ENCODE data around the gene FAM131A.
A peak's percentile ranks its signal among the peaks of the same experiment; 100 is the strongest.

The FAM131A gene

GRCh38 chr3:184320104-184320445, 17.3 kb upstream of the FAM131A start:
- Histone ChIP-seq H3K36me3 (ENCODE audit: insufficient read depth, low read length) (peaks cover 66% of the 10 kb centered on the region), H3K9me3 (ENCODE audit: low read length) (no peaks in the 10 kb centered on the region), H3K27me3 (ENCODE audit: control insufficient read depth in 1 of 2, insufficient read depth in 2 of 2, low read length in 2 of 2) (no peaks in the 10 kb centered on the region), H3K4me3 (ENCODE audit: low read depth in 1 of 2, low read length in 2 of 2) (peak overlapping the region in 1 of 2 donors; percentile 25), H3K4me1 (ENCODE audit: insufficient read depth, low read length) (peaks cover 54% of the 10 kb centered on the region), H3K9ac (ENCODE audit: low read length) (peak overlapping the region; percentile 65), H3K27ac (ENCODE audit: low read depth, low read length) (peak overlapping the region; percentile 94)

GRCh38 chr3:184321666-184322065, 15.7 kb upstream of the FAM131A start:
- Histone ChIP-seq H3K36me3 (ENCODE audit: insufficient read depth, low read length) (peaks cover 77% of the 10 kb centered on the region), H3K27ac (ENCODE audit: low read depth, low read length) (no peak overlapping the region)

DNA sequence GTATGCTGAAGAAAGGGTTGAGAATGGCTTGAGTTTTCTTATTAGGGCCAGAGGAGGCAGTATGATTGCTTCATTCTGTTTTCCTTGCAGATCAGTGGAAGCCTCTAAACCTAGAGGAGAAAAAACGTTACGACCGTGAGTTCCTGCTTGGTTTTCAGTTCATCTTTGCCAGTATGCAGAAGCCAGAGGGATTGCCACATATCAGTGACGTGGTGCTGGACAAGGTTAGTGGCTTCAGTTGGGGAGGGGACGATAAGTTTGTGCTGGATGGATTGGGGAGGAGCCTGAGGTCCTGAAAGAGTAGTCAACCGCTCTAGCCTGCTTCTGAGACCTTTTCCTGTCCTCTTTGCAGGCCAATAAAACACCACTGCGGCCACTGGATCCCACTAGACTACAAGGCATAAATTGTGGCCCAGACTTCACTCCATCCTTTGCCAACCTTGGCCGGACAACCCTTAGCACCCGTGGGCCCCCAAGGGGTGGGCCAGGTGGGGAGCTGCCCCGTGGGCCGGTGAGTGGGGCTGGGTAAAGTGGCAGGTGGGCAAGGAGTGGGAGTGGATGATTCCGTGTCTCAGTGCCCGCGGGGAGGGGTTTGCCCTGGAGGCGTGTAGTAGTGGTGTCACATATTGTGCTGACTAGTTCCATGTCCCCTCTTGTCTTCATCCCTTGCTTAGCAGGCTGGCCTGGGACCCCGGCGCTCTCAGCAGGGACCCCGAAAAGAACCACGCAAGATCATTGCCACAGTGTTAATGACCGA, 14.5 kb upstream of the FAM131A start:
- H3K4me3 ChIP-seq (ENCODE audit: low read depth in 1 of 2, low read length in 2 of 2), result no peak overlapping the region
- H3K36me3 ChIP-seq (ENCODE audit: insufficient read depth, low read length), result peaks cover 78% of the 10 kb centered on the region
- no peak overlapping the region for H3K27ac ChIP-seq (ENCODE audit: low read depth, low read length)
- H3K9me3 ChIP-seq (ENCODE audit: low read length), result no peaks in the 10 kb centered on the region
- H3K27me3 ChIP-seq (ENCODE audit: control insufficient read depth in 1 of 2, insufficient read depth in 2 of 2, low read length in 2 of 2), result no peaks in the 10 kb centered on the region
- H3K4me1 ChIP-seq (ENCODE audit: insufficient read depth, low read length), result peaks cover 33% of the 10 kb centered on the region
- H3K9ac ChIP-seq (ENCODE audit: low read length), result no peak overlapping the region

More at GRCh38 chr3:184321666-184322065, 15.7 kb upstream of the FAM131A start:
- no peaks in the 10 kb centered on the region for H3K27me3 ChIP-seq (ENCODE audit: control insufficient read depth in 1 of 2, insufficient read depth in 2 of 2, low read length in 2 of 2)
- H3K4me3 ChIP-seq (ENCODE audit: low read depth in 1 of 2, low read length in 2 of 2), result no peak overlapping the region
- H3K9me3 ChIP-seq (ENCODE audit: low read length), result no peaks in the 10 kb centered on the region
- peaks cover 46% of the 10 kb centered on the region for H3K4me1 ChIP-seq (ENCODE audit: insufficient read depth, low read length)
- H3K9ac ChIP-seq (ENCODE audit: low read length), result no peak overlapping the region

- H3K4me1 ChIP-seq (ENCODE audit: insufficient read depth, low read length), result peaks cover 26% of the 10 kb centered on the region
- no peaks in the 10 kb centered on the region for H3K27me3 ChIP-seq (ENCODE audit: control insufficient read depth in 1 of 2, insufficient read depth in 2 of 2, low read length in 2 of 2)
- no peak overlapping the region for H3K27ac ChIP-seq (ENCODE audit: low read depth, low read length)
- no peak overlapping the region for H3K4me3 ChIP-seq (ENCODE audit: low read depth in 1 of 2, low read length in 2 of 2)
- no peaks in the 10 kb centered on the region for H3K9me3 ChIP-seq (ENCODE audit: low read length)
- H3K9ac ChIP-seq (ENCODE audit: low read length), result no peak overlapping the region
- H3K36me3 ChIP-seq (ENCODE audit: insufficient read depth, low read length), result peaks cover 84% of the 10 kb centered on the region
Measured at GRCh38 chr3:184323696-184324095, 13.7 kb upstream of the FAM131A start.

- peaks cover 100% of the 10 kb centered on the region for H3K36me3 ChIP-seq (ENCODE audit: insufficient read depth, low read length)
- H3K27me3 ChIP-seq (ENCODE audit: control insufficient read depth in 1 of 2, insufficient read depth in 2 of 2, low read length in 2 of 2), result no peaks in the 10 kb centered on the region
- H3K4me3 ChIP-seq (ENCODE audit: low read depth in 1 of 2, low read length in 2 of 2), result no peak overlapping the region
- no peaks in the 10 kb centered on the region for H3K9me3 ChIP-seq (ENCODE audit: low read length)
- no peak overlapping the region for H3K9ac ChIP-seq (ENCODE audit: low read length)
- H3K4me1 ChIP-seq (ENCODE audit: insufficient read depth, low read length), result peaks cover 13% of the 10 kb centered on the region
- no peak overlapping the region for H3K27ac ChIP-seq (ENCODE audit: low read depth, low read length)
Measured at GRCh38 chr3:184325269-184325668, 12.1 kb upstream of the FAM131A start.

GRCh38 chr3:184325715-184326369, 11.6 kb upstream of the FAM131A start:
- no peak overlapping the region for H3K4me3 ChIP-seq (ENCODE audit: low read depth in 1 of 2, low read length in 2 of 2)
- H3K36me3 ChIP-seq (ENCODE audit: insufficient read depth, low read length), result peaks cover 98% of the 10 kb centered on the region
- H3K9ac ChIP-seq (ENCODE audit: low read length), result no peak overlapping the region
- no peaks in the 10 kb centered on the region for H3K9me3 ChIP-seq (ENCODE audit: low read length)
- no peak overlapping the region for H3K27ac ChIP-seq (ENCODE audit: low read depth, low read length)
- no peaks in the 10 kb centered on the region for H3K27me3 ChIP-seq (ENCODE audit: control insufficient read depth in 1 of 2, insufficient read depth in 2 of 2, low read length in 2 of 2)
- H3K4me1 ChIP-seq (ENCODE audit: insufficient read depth, low read length), result peaks cover 7% of the 10 kb centered on the region

DNA sequence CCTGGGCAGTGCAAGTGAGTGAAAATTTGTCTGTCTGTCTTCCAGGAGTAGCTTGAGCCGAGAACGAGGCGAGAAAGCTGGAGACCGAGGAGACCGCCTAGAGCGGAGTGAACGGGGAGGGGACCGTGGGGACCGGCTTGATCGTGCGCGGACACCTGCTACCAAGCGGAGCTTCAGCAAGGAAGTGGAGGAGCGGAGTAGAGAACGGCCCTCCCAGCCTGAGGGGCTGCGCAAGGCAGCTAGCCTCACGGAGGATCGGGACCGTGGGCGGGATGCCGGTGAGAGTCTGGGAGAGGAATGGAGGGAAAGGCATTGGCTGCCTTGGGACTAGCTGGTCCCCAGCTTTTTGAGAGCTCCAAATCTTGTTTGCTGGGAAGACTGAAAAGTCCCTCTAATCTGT, 10.2 kb upstream of the FAM131A start:
- Histone ChIP-seq H3K27me3 (ENCODE audit: control insufficient read depth in 1 of 2, insufficient read depth in 2 of 2, low read length in 2 of 2) (no peaks in the 10 kb centered on the region), H3K4me1 (ENCODE audit: insufficient read depth, low read length) (no peaks in the 10 kb centered on the region), H3K9me3 (ENCODE audit: low read length) (no peaks in the 10 kb centered on the region), H3K4me3 (ENCODE audit: low read depth in 1 of 2, low read length in 2 of 2) (no peak overlapping the region), H3K36me3 (ENCODE audit: insufficient read depth, low read length) (peaks cover 98% of the 10 kb centered on the region), H3K27ac (ENCODE audit: low read depth, low read length) (no peak overlapping the region), H3K9ac (ENCODE audit: low read length) (no peak overlapping the region)

DNA sequence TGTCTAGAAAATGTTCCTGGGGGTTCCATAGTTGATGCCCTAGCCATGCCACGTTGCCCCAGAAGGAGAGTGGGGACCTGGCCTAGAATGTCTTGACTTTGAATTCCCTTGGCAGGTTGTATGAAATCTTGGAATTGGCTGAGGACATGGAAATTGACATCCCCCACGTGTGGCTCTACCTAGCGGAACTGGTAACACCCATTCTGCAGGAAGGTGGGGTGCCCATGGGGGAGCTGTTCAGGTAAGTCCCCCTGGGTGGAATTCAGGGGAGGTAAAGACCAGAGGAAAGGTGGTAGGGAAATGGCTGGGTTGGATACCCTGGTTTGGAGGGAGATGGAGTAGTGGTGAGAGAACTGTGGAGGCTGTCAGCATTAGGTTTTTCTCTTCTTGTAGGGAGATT, 8.9 kb upstream of the FAM131A start:
- H3K9ac ChIP-seq (ENCODE audit: low read length), result no peak overlapping the region
- H3K4me3 ChIP-seq (ENCODE audit: low read depth in 1 of 2, low read length in 2 of 2), result no peak overlapping the region
- no peaks in the 10 kb centered on the region for H3K27me3 ChIP-seq (ENCODE audit: control insufficient read depth in 1 of 2, insufficient read depth in 2 of 2, low read length in 2 of 2)
- H3K4me1 ChIP-seq (ENCODE audit: insufficient read depth, low read length), result no peaks in the 10 kb centered on the region
- H3K27ac ChIP-seq (ENCODE audit: low read depth, low read length), result no peak overlapping the region
- no peaks in the 10 kb centered on the region for H3K9me3 ChIP-seq (ENCODE audit: low read length)
- peaks cover 98% of the 10 kb centered on the region for H3K36me3 ChIP-seq (ENCODE audit: insufficient read depth, low read length)

DNA sequence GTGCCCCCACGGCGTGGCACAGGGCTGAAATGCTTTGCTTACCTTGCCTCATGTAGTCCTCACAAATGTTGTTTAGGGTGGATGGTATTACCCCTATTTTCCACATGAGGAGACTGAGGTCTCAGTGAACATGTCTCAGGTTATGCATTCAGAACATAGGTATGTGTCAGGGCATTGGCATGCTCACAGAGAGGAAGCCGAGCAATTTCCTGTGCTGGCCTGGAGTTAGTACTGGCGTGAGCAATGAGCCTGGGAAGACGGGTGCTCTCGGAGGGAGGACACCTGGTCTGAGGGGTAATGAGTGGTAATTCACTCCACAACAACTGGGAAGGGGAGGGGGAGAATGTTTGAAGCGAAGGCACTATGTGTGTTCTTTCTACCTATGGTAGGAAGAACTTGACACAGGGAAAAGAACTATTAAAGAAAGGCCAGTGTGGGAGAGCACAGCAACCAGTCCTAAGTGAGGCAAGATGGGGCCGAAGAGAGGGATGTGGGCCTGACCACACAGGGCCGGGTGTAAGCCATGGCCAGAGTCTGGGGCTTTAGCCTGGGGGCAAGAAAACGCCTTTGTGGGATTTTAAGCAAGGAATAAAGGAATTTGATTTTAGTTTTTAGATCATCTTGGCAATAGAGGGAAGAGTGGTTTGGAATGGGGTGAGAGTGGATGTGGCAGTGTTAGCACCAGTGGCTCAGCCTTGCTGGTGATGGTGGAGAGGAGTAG, 4.9 kb upstream of the FAM131A start:
- peaks cover 75% of the 10 kb centered on the region for H3K36me3 ChIP-seq (ENCODE audit: insufficient read depth, low read length)

GRCh38 chr3:184333190-184333589, 4.2 kb upstream of the FAM131A start:
- Histone ChIP-seq H3K4me1 (ENCODE audit: insufficient read depth, low read length) (peaks cover 19% of the 10 kb centered on the region), H3K27me3 (ENCODE audit: control insufficient read depth in 1 of 2, insufficient read depth in 2 of 2, low read length in 2 of 2) (no peaks in the 10 kb centered on the region), H3K27ac (ENCODE audit: low read depth, low read length) (no peak overlapping the region), H3K9me3 (ENCODE audit: low read length) (no peaks in the 10 kb centered on the region), H3K9ac (ENCODE audit: low read length) (no peak overlapping the region), H3K4me3 (ENCODE audit: low read depth in 1 of 2, low read length in 2 of 2) (no peak overlapping the region), H3K36me3 (ENCODE audit: insufficient read depth, low read length) (peaks cover 69% of the 10 kb centered on the region)

More for the DNA sequence above, 4.9 kb upstream of the FAM131A start:
- H3K9ac ChIP-seq (ENCODE audit: low read length), result no peak overlapping the region
- no peaks in the 10 kb centered on the region for H3K9me3 ChIP-seq (ENCODE audit: low read length)
- H3K27me3 ChIP-seq (ENCODE audit: control insufficient read depth in 1 of 2, insufficient read depth in 2 of 2, low read length in 2 of 2), result no peaks in the 10 kb centered on the region
- H3K27ac ChIP-seq (ENCODE audit: low read depth, low read length), result no peak overlapping the region
- peaks cover 13% of the 10 kb centered on the region for H3K4me1 ChIP-seq (ENCODE audit: insufficient read depth, low read length)
- no peak overlapping the region for H3K4me3 ChIP-seq (ENCODE audit: low read depth in 1 of 2, low read length in 2 of 2)

DNA sequence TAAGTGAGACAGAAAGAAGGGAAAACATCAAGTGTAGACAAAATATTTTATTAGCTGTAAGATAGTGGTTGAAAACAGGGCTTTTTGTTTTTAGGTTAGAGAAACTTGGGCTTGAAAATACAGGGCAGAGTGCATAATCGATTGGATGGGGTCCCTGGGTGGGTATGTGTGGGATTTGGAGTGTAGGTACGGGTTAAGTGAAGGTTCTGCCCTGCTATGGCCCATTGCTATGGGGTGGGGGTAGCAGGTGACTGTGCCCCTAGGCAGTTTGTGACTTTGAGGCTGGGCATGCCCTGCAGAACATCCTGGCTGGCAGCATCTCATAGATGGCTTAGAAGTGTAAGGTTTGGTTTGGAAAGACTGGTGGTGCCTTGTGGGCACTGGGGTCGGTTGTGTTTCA, 3.7 kb upstream of the FAM131A start:
- Histone ChIP-seq H3K9me3 (ENCODE audit: low read length) (no peaks in the 10 kb centered on the region), H3K27ac (ENCODE audit: low read depth, low read length) (no peak overlapping the region), H3K27me3 (ENCODE audit: control insufficient read depth in 1 of 2, insufficient read depth in 2 of 2, low read length in 2 of 2) (no peaks in the 10 kb centered on the region), H3K9ac (ENCODE audit: low read length) (no peak overlapping the region), H3K4me3 (ENCODE audit: low read depth in 1 of 2, low read length in 2 of 2) (no peak overlapping the region), H3K4me1 (ENCODE audit: insufficient read depth, low read length) (peaks cover 22% of the 10 kb centered on the region), H3K36me3 (ENCODE audit: insufficient read depth, low read length) (peaks cover 64% of the 10 kb centered on the region)
